Activated B cell treated with CpG ODN at 0.5 μM for 24 hours (primary cell): Measurements from ENCODE around the gene LRP2. TPM values are rescaled to one million over a fixed set of nuclear protein-coding genes. Genes with fewer than 3 reads are reported as not detected.

Source experiments
- ATAC-seq: fragments of 200-7000 bp; cut with Tn5 transposase; one replicate; pipeline ENCODE4 v1.10.0; 2021; ENCODE audit warnings: low read depth, mild to moderate bottlenecking, moderate library complexity
- CTCF ChIA-PET: fragments of 350-600 bp; sonication (Branson Sonifier 250); formaldehyde crosslinking; loops from one replicate; lab custom pipeline; 2021; ENCODE audit warnings: antibody characterized with exemption; lab: Charles Lee
- POLR2A ChIA-PET: fragments of 350-600 bp; sonication (Branson Sonifier 250); formaldehyde crosslinking; loops from one replicate; lab custom pipeline; 2021; ENCODE audit warnings: antibody characterized with exemption; lab: Charles Lee
- DNase-seq: peaks from one replicate; pipeline ENCODE4 v3.0.0; 2022
- H3K27ac Mint-ChIP-seq: one replicate; pipeline ENCODE4 v1.8.0; 2020; ENCODE audit warnings: mixed read lengths
- H3K27me3 Mint-ChIP-seq: one replicate; pipeline ENCODE4 v1.8.0; 2021; ENCODE audit warnings: mixed read lengths
- H3K36me3 Mint-ChIP-seq: one replicate; pipeline ENCODE4 v1.8.0; 2021; ENCODE audit warnings: low read depth, mixed read lengths
- H3K4me1 Mint-ChIP-seq: one replicate; pipeline ENCODE4 v1.8.0; 2021; ENCODE audit warnings: mixed read lengths
- H3K4me3 Mint-ChIP-seq: one replicate; pipeline ENCODE4 v1.8.0; 2020; ENCODE audit warnings: mild to moderate bottlenecking, mixed read lengths
- H3K9me3 Mint-ChIP-seq: one replicate; pipeline ENCODE4 v1.8.0; 2020; ENCODE audit warnings: mixed read lengths
- CTCF ChIP-seq: fragments of 200-600 bp; IDR thresholded peaks from one replicate; pipeline ENCODE4 v1.8.0; 2022; ENCODE audit warnings: antibody characterized with exemption, mild to moderate bottlenecking
- intact Hi-C: fragments of 100-400 bp; cut with micrococcal nuclease; formaldehyde crosslinking; loops from one replicate; pipeline ENCODE4 v1.15.1; 2024
- total RNA-seq: library from RNA; stranded (reverse); gene quantifications from 2 replicates; pipeline ENCODE4 v1.2.3, GENCODE V29; 2022

The LRP2 gene
- total RNA-seq, 1 donor from 2014 or later = not detected

- Mint-ChIP-seq H3K27ac (no peak overlapping the region), H3K4me1 (no peaks in the 10 kb centered on the region), H3K36me3 (no peaks in the 10 kb centered on the region), H3K27me3 (peaks cover 9% of the 10 kb centered on the region), H3K9me3 (no peaks in the 10 kb centered on the region), H3K4me3 (no peak overlapping the region)
- no peak for TF ChIP-seq CTCF
- DNase-seq (no peak), ATAC-seq (no peak)
- intact Hi-C loops = no loop called here
- ChIA-PET CTCF (no interaction called here), POLR2A (no interaction called here)
Measured at GRCh38 chr2:169287666-169288065, 74.7 kb downstream of the LRP2 start.

GRCh38 chr2:169286624-169287231 lies 75.6 kb downstream of the LRP2 start:
- Mint-ChIP-seq H3K4me3 (no peak overlapping the region), H3K9me3 (no peaks in the 10 kb centered on the region), H3K36me3 (no peaks in the 10 kb centered on the region), H3K27ac (no peak overlapping the region), H3K4me1 (no peaks in the 10 kb centered on the region), H3K27me3 (peaks cover 6% of the 10 kb centered on the region)
- ChIA-PET CTCF (no interaction called here), POLR2A (no interaction called here)
- DNase-seq (no peak), ATAC-seq (no peak)
- intact Hi-C loops = no loop called here
- no peak for TF ChIP-seq CTCF

GRCh38 chr2:169285531-169286235 lies 76.7 kb downstream of the LRP2 start:
- H3K27ac Mint-ChIP-seq = no peak overlapping the region
- H3K9me3 Mint-ChIP-seq = no peaks in the 10 kb centered on the region
- H3K4me3 Mint-ChIP-seq = no peak overlapping the region
- CTCF ChIA-PET = no interaction called here
- DNase-seq = no peak
- POLR2A ChIA-PET = no interaction called here
- no peak for ATAC-seq
- H3K4me1 Mint-ChIP-seq = no peaks in the 10 kb centered on the region
- intact Hi-C loops = no loop called here
- no peak for TF ChIP-seq CTCF
- H3K27me3 Mint-ChIP-seq = peaks cover 8% of the 10 kb centered on the region
- no peaks in the 10 kb centered on the region for H3K36me3 Mint-ChIP-seq

- intact Hi-C loops = no loop called here
- CTCF ChIA-PET = no interaction called here
Measured at GRCh38 chr2:169280502-169280901, 81.8 kb downstream of the LRP2 start.

More at GRCh38 chr2:169280502-169280901, 81.8 kb downstream of the LRP2 start:
- no peaks in the 10 kb centered on the region for H3K36me3 Mint-ChIP-seq
- H3K9me3 Mint-ChIP-seq = no peaks in the 10 kb centered on the region
- no peak overlapping the region for H3K4me3 Mint-ChIP-seq
- no peak overlapping the region for H3K27ac Mint-ChIP-seq
- H3K27me3 Mint-ChIP-seq = peaks cover 6% of the 10 kb centered on the region
- H3K4me1 Mint-ChIP-seq = no peaks in the 10 kb centered on the region
- POLR2A ChIA-PET = no interaction called here
- DNase-seq (no peak), ATAC-seq (no peak)
- no peak for TF ChIP-seq CTCF
